Prostate gland (tissue), 2 donors: ENCODE measurements around the gene CACNA1E. TPM values are rescaled to one million over a fixed set of nuclear protein-coding genes. Genes with fewer than 3 reads are reported as not detected.

Experiments used
- DNase-seq: peaks from one replicate; pipeline ENCODE4 v3.0.0-alpha.2; 2019; ENCODE audit warnings: low spot score
- H3K27ac ChIP-seq, 2 donors: fragments of 200-600 bp; sonication (generic); 2 replicates each; pipeline ENCODE4 v1.5.1; 2017 to 2019
- H3K27me3 ChIP-seq: fragments of 200-600 bp; sonication (generic); replicated peaks from 2 replicates; pipeline ENCODE4 v1.5.1; 2019; ENCODE audit not compliant: insufficient read depth
- H3K36me3 ChIP-seq, 2 donors: fragments of 200-600 bp; sonication (generic); 1 replicate in 1 of 2; 2 replicates in 1 of 2; pipeline versions ENCODE4 v1.5.1 to v1.8.1; 2017 to 2019
- H3K4me1 ChIP-seq: fragments of 200-600 bp; sonication (generic); replicated peaks from 2 replicates; pipeline ENCODE4 v1.5.1; 2019
- H3K4me3 ChIP-seq, 2 donors: fragments of 200-600 bp; sonication (generic); 2 replicates each; pipeline ENCODE4 v1.5.1; 2017 to 2019
- H3K9me3 ChIP-seq: fragments of 200-600 bp; sonication (generic); 2 replicates; pipeline ENCODE4 v1.5.1; 2017
- CTCF ChIP-seq, 4 experiments: fragments of 200-600 bp in 2 of 4; fragments of 450-650 bp in 2 of 4; sonication (generic) in 2 of 4; IDR thresholded peaks; 1 replicate in 3 of 4; 2 replicates in 1 of 4; pipeline ENCODE4 v1.5.1; 2016 to 2019; ENCODE audit warnings: antibody characterized with exemption in 4 of 4, mild to moderate bottlenecking in 2 of 4, moderate library complexity in 2 of 4
- POLR2A ChIP-seq: fragments of 450-650 bp; IDR thresholded peaks from one replicate; pipeline ENCODE4 v1.6.1; 2016; ENCODE audit warnings: antibody characterized with exemption, mild to moderate bottlenecking
- POLR2AphosphoS5 ChIP-seq: sonication (generic); formaldehyde crosslinking; IDR thresholded peaks from one replicate; pipeline ENCODE4 v1.6.1; 2017; ENCODE audit warnings: antibody characterized with exemption
- WGBS: methylation state at CpG from one replicate; pipeline ENCODE4 v1.1.5; 2018; 5-methylcytosine and 5-hydroxymethylcytosine counted together
- intact Hi-C: fragments of 100-400 bp; cut with DNase I; formaldehyde crosslinking; loops from one replicate; pipeline ENCODE4 v1.14.2; 2022
- total RNA-seq, 2 donors: library from RNA; depleted of rRNA; stranded (reverse); fragments of >200 nt; gene quantifications; one replicate each; pipeline ENCODE4 v1.1.0, GENCODE V29; 2016

CACNA1E gene
- total RNA-seq, 2 donors from 2014 or later = 4.1 TPM; not detected in 1

- no peak for TF ChIP-seq POLR2A
- TF ChIP-seq POLR2AphosphoS5 = no peak
- no peak for TF ChIP-seq CTCF (IDR thresholded peaks at IDR 0.05)
- Histone ChIP-seq H3K36me3 (no peaks in the 10 kb centered on the region), H3K9me3 (no peaks in the 10 kb centered on the region), H3K4me1 (no peaks in the 10 kb centered on the region), H3K27ac (no peak overlapping the region), H3K27me3 (no peaks in the 10 kb centered on the region), H3K4me3 (no peak overlapping the region)
- 94% methylated on average over 10 of the region's 10 CpGs for WGBS
- intact Hi-C loops = no loop called here
- no peak for DNase-seq
Observed at GRCh38 chr1:181776044-181776443, 292.7 kb downstream of the CACNA1E start.

DNA sequence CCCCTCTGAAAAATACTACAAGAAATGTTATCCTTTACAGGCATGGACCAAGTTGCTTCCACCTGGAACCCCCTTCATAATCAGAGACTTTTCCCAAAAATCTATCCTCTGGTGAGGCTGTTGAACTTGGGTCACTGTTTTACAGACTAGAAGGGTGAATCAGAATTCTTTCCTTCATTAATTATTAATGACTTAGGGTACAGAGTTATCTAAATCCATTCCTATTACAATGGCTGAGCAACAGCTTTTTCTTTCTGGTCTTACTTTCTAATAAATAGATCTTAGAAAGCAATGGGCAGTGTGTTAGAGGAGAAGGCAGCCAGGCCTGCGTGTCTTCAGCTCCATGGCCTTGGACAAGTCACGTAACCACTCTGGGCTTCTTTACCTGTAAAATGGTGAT, 294.0 kb downstream of the CACNA1E start:
- WGBS = 87% methylated on average over 2 of the region's 2 CpGs
- intact Hi-C loops = no loop called here
- no peak for TF ChIP-seq POLR2AphosphoS5
- TF ChIP-seq CTCF (IDR thresholded peaks at IDR 0.05) = no peak
- TF ChIP-seq POLR2A = no peak

DNA sequence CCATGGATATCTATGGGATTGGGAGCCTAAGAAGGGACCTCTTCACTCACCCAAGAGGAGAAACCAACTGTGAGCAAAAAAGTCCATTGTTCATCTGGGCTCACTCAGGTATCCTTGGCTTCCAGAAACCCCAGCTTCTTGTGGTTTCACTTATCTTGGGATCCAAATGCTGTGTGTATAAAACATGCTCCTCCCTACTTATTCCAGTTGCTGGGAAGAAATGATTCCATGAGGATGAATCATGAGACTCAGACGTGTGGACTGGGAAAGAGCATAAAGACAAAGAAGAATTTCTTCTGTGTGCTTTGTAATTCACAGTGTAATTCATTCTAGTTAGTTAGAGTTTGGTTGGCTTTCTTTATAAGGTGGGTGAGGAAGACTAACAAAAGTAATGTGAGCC, 294.5 kb downstream of the CACNA1E start:
- Histone ChIP-seq H3K9me3 (no peaks in the 10 kb centered on the region), H3K36me3 (no peaks in the 10 kb centered on the region), H3K4me1 (no peaks in the 10 kb centered on the region), H3K27me3 (no peaks in the 10 kb centered on the region), H3K4me3 (no peak overlapping the region), H3K27ac (no peak overlapping the region)
- WGBS = 16% methylated on average over 1 of the region's 1 CpG
- DNase-seq = no peak
- intact Hi-C loops = no loop called here
- TF ChIP-seq CTCF (IDR thresholded peaks at IDR 0.05) (no peak), POLR2A (no peak), POLR2AphosphoS5 (no peak)

More for the DNA sequence above, 294.0 kb downstream of the CACNA1E start:
- Histone ChIP-seq H3K9me3 (no peaks in the 10 kb centered on the region), H3K4me3 (no peak overlapping the region), H3K27me3 (no peaks in the 10 kb centered on the region), H3K36me3 (no peaks in the 10 kb centered on the region), H3K27ac (no peak overlapping the region), H3K4me1 (no peaks in the 10 kb centered on the region)
- no peak for DNase-seq

DNA sequence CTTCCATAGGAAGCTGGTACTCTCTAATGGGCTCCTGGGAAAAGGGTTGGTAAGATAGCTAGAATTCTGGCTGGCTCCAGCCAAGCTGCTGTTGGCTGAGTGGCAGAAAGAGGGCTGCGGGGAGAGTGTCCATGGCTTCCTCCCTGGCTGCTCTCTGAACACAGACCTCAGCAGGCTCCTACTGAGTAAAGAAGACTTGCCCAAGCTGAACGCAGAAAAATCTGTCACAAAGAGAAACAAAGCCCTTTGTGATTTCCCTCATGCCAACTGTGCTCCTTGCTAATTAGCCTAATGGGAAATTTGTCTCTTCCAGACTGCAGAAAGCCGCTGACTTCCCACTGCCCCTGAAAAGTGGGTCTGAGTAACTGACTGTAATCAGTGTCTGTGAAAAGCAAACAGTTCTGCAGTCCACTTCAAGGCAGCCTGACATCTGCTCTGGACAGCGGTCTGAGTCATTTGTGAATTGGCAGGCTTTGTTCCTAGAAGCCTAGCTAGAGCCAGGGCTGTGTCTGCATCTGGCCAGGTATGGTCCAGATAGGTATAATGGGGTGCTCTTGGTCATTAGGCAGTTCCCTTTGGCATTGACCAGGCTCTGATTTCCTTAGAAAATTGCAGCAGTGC, 295.4 kb downstream of the CACNA1E start:
- no peak overlapping the region for H3K27ac ChIP-seq
- H3K27me3 ChIP-seq = no peaks in the 10 kb centered on the region
- 26% methylated on average over 4 of the region's 4 CpGs for WGBS
- DNase-seq = no peak
- H3K36me3 ChIP-seq = no peaks in the 10 kb centered on the region
- TF ChIP-seq POLR2A (no peak), POLR2AphosphoS5 (no peak), CTCF (IDR thresholded peaks at IDR 0.05) (no peak)
- H3K9me3 ChIP-seq = no peaks in the 10 kb centered on the region
- no peak overlapping the region for H3K4me3 ChIP-seq
- intact Hi-C loops = no loop called here
- H3K4me1 ChIP-seq = no peaks in the 10 kb centered on the region

DNA sequence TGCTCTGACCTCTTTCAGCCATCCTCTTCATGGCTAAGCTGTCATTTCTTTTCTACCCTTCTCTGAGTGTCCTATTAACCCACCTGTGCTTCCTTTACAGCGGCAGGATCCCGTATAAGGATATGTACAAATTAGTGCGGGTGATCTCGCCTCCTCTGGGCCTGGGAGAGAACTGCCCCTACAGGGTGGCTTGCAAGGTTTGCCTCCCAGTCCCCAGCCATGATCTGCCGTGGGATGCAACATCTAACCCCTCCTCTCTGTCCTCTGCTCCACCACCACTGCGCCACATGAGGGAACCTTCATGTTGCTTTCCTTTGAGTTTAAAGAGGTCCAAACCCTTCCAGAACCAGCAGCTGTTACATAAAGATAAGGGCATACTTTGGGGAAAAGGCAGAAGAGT, 296.0 kb downstream of the CACNA1E start:
- TF ChIP-seq CTCF (IDR thresholded peaks at IDR 0.05) (no peak), POLR2AphosphoS5 (no peak), POLR2A (no peak)
- Histone ChIP-seq H3K36me3 (no peaks in the 10 kb centered on the region), H3K9me3 (no peaks in the 10 kb centered on the region), H3K4me3 (no peak overlapping the region), H3K27ac (no peak overlapping the region), H3K27me3 (no peaks in the 10 kb centered on the region), H3K4me1 (no peaks in the 10 kb centered on the region)
- 75% methylated on average over 6 of the region's 6 CpGs for WGBS
- intact Hi-C loops = no loop called here
- DNase-seq = no peak
